KG1 (cell line): ENCODE measurements around the gene IGSF21.

Source experiments
- DNase-seq: peaks from one replicate; lab custom pipeline; 2025; lab: John Stamatoyannopoulos, UW

IGSF21 gene

GRCh38 chr1:18119771-18120377 lies 12.3 kb downstream of the IGSF21 start:
- DNase-seq = no peak

GRCh38 chr1:18120638-18121037 lies 13.0 kb downstream of the IGSF21 start:
- no peak for DNase-seq

GRCh38 chr1:18121072-18121820 lies 13.6 kb downstream of the IGSF21 start:
- no peak for DNase-seq

- DNase-seq = no peak
Measured at GRCh38 chr1:18123467-18123992, 15.9 kb downstream of the IGSF21 start.

DNA sequence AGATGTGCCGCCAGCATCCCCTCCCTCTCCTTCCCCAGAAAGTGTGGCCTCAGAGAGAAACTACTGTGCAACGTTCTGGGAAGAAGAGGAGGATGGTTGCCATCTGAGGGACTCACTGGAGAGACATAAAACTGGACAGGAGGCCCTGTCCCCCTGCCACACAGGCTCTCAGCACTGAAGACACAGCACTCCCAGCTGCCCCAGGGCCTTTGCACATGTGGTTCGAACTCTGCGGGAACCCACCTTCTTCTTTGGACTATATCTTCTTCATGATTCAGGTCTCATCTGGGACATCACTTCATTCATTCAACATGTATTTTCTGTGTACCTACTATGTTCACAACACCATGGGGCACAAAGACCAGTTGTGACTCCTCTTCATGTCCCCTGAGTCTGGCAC lies 17.4 kb downstream of the IGSF21 start:
- no peak for DNase-seq

DNA sequence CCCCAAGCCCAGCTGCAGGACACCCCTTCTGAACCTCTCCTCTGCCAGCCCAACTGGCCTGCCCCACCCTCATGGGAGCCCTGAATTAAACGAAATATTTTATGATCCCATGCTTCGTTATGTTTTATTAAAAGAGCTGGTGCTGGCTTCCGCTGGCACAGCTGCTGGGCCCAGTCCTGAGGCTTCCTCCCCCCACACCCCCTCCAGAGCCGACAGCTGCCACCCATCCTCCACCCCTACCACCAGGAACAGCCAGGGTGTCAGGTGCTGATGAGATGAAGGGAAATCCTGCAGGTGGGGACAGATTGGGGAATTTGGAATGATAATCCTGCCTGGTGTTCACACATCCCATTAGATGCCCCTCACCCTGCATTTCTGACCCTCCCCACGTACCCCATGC lies 19.0 kb downstream of the IGSF21 start:
- DNase-seq = no peak

- DNase-seq = no peak
Measured at GRCh38 chr1:18128298-18128697, 20.7 kb downstream of the IGSF21 start.

GRCh38 chr1:18130356-18130755 lies 22.8 kb downstream of the IGSF21 start:
- no peak for DNase-seq

DNA sequence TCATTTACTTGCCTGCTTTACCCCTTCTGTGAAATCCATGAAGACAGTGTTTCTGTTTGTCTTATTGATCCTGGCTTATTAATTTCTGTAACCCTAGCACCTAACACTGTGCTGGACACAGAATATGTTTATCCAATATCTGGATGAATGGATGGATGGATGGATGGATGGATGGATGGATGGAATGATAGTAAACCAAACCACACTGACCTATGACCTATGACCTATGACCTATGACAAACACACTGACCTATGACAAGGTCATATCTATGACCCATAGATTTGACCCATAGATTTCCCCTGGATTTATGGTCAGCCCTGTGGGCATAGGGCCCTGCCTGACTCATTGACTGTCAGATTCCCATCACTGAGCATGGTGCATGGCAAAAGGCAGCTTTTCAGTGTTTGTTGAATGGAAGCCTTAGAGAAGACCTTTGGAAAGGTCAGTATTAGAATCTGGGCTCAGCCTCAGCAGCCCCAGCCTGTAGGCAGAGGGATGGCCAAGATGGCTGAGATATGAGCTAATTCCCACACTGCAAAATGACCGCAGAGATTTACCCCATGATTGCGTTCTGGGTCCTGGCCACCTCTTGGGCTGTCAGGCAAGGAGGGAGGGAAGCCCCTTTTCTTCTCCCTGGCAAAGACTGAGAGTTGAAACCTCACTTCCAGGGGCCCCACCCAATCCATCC lies 24.6 kb downstream of the IGSF21 start:
- DNase-seq = no peak

DNA sequence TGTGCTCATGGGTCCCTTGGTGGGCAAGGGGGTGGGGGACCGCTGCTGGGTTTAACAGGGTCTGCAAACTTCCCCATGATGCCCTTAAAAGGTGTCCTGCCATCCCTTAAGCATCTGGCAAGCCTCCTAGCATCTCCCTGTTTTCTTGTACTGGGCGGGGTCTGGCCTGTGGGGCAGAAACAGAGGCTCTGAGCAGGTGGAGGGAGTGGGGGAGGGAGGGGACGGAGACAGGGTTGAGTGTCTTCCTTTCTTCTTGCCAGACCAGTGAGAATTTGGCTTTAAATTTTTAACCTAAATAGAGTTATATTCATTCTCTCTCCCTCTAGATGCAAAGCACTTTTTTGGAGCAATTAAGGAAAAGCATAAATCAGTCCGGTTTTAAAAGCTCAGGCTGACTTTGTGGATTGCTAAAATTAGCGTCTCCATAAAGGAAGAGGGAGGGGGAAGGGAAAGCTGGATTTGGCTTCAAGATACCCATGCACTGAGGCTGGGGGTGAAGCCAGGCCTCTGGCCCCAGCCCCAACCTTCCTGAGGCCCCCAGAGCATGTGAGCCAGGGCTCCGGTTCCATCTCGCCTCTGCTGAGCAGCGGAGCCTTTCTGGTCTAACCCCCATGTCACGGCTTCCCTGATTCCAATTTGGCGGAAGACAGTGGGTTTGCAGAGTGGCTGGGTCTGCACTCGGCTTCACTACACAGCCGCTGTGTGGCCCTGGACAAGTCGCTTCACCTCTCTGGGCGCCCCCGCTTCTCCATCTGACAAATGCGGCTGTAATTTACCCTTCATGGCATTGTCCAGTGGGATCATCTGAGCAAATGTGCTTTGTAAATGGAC lies 25.3 kb downstream of the IGSF21 start:
- no peak for DNase-seq

GRCh38 chr1:18134324-18135046 lies 26.9 kb downstream of the IGSF21 start:
- DNase-seq = no peak

GRCh38 chr1:18137759-18138345 lies 30.3 kb downstream of the IGSF21 start:
- DNase-seq = no peak

- DNase-seq = no peak
Measured at GRCh38 chr1:18139198-18139981, 31.8 kb downstream of the IGSF21 start.

DNA sequence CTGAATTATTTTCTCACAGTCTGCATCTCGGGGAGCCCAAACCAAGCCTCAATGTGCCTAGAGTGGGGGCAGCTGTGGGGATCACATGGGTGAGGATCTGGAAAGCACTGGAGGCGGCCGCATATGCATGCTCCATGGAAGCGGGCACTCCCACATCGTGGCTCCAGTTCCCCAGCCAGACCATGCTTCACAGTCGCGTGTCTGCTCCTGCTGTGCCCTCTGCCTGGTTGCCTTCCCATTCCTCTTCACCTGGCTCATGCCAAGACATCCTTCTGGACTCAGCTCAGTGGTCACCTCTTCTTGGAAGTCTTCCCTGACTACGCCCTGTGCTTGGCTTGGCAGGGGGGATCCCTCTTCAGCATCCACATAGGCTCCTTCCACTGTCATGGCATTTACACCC lies 32.8 kb downstream of the IGSF21 start:
- DNase-seq = no peak

DNA sequence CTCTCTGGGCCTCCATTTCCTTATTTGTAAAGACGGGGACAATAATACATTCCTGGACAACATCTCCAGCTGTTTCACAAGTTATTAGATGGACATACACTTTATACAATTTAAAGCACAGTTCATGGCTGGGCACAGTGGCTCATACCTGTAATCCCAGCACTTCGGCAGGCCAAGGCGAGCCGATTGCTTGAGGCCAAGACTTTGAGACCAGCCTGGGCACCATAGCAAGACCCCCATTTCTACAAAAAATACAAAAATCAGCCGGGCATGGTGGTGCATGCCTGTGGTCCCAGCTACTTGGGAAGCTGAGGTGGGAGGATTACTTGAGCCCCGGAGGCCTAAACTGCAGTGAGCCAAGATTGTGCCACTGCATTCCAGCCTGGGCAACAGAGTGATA lies 34.1 kb downstream of the IGSF21 start:
- DNase-seq = no peak

GRCh38 chr1:18142471-18142870 lies 34.9 kb downstream of the IGSF21 start:
- no peak for DNase-seq

DNA sequence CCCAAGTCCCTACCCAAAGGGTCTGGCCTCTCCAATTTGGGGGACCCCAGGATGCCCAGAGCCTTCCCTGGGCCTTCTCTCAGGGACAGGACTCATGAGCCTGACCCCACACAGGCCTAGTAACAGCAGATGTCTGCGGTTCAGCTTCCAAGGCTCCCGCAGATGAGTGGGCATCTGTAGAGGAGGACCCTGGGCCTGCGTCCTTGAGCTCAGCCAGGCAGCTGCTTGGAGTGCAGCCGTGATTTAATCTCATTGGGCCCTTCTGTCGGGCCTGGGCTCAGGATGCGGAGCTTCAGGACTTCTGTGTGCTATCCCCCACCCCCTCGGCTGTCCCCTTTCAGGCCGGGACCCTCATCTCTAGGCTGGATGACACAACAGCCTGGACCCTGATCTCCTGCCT lies 35.4 kb downstream of the IGSF21 start:
- no peak for DNase-seq

- DNase-seq = no peak
Measured at GRCh38 chr1:18144062-18144461, 36.5 kb downstream of the IGSF21 start.

GRCh38 chr1:18144916-18145647 lies 37.5 kb downstream of the IGSF21 start:
- DNase-seq = no peak
